Measurements from ENCODE around the gene CLCN6.

The CLCN6 gene

GRCh38 chr1:11780380-11781147, 25.4 kb upstream of the CLCN6 start:
- no peak for DNase-seq

GRCh38 chr1:11781297-11781696, 24.7 kb upstream of the CLCN6 start:
- DNase-seq = no peak

GRCh38 chr1:11782127-11782708, 23.8 kb upstream of the CLCN6 start:
- DNase-seq = no peak

DNA sequence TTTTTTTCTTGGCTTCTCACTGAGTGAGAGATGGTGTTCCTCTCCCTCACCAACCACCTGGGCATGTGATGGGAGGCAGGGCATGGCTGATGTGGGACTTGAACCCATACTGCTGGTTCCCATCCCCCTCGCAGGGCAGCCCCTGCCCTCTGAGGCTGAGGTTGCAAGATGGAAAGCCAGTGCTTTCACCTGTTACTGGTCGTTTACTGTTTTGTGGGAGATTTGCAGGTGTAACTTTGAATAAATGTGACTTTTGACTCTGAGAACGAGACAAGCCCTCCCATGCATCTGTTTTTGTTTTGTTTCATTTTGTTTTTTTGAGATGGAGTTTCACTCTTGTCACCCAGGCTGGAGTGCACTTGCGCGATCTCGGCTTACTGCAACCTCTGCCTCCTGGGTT, 22.4 kb upstream of the CLCN6 start:
- no peak for DNase-seq

- no peak for DNase-seq
These were observed 21.6 kb upstream of the CLCN6 start for GRCh38 chr1:11784256-11784992.

- DNase-seq = no peak
These were observed 20.8 kb upstream of the CLCN6 start for GRCh38 chr1:11784993-11785769.

GRCh38 chr1:11786168-11786567, 19.8 kb upstream of the CLCN6 start:
- DNase-seq = no peak

- no peak for DNase-seq
These were observed 18.7 kb upstream of the CLCN6 start for GRCh38 chr1:11787251-11787803.

GRCh38 chr1:11787804-11788436, 18.1 kb upstream of the CLCN6 start:
- no peak for DNase-seq

DNA sequence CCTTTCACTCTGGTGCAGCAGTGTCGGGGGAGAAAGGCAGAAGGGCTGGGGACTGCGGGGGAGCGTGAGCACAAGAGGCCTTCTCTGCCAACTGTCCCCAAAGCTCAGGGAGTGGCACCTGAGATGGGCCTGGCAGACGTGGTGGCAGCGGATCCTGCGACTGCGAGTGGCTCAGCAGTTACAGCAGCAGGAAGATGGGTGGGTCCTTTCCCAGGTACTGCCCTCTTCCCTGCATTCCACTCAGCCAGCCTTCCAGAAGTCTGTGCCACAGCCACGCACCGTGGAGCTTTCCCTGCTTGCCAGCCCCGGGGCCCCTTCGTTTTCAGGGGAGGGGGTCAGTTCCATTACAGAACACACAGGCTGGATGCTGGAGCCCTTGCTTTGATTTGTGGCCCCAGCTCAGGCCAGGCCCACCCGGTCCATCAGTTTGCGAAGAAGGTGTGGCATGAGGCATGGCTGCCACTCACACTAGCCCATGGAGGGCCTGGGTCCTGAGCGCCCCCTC, 17.4 kb upstream of the CLCN6 start:
- no peak for DNase-seq

GRCh38 chr1:11789126-11790067, 16.6 kb upstream of the CLCN6 start:
- DNase-seq = no peak

DNA sequence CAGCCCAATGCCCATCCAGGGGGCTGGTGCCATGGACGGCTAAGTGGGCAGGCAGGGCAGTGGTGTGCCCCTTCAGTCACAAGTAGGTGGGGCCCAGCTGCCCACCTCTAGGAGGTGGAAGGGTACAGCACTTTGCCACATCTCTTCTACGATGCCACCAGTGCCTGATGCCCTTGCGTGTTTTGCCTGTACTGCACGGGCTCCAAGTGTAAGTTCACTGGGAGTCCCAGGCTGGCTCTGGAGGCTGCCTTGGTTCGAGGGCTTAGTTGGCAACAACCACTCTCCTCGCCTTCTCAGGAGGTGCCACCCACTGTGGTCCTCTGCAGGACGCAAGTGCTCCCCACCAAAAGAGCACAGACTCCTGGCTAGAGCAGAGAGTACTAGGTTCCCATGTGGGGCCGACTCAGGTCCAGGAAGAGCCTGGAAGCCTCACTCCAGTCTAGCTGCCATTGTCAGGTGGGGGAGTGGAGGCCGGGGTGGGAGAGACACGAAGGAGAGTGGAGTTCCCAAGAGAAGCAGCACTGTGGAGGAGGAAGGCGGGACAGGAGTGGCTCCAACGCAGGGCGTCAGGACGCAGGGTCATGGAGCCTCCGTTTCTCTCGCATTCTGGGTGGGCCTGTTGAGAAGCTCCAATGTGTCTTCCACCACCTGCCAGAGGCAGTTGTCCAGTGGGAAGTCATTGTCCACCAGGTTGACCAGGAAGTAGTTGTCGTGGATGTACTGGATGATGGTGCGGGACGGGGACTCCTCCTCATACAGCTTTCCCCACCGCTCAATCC, 15.7 kb upstream of the CLCN6 start:
- no peak for DNase-seq

DNA sequence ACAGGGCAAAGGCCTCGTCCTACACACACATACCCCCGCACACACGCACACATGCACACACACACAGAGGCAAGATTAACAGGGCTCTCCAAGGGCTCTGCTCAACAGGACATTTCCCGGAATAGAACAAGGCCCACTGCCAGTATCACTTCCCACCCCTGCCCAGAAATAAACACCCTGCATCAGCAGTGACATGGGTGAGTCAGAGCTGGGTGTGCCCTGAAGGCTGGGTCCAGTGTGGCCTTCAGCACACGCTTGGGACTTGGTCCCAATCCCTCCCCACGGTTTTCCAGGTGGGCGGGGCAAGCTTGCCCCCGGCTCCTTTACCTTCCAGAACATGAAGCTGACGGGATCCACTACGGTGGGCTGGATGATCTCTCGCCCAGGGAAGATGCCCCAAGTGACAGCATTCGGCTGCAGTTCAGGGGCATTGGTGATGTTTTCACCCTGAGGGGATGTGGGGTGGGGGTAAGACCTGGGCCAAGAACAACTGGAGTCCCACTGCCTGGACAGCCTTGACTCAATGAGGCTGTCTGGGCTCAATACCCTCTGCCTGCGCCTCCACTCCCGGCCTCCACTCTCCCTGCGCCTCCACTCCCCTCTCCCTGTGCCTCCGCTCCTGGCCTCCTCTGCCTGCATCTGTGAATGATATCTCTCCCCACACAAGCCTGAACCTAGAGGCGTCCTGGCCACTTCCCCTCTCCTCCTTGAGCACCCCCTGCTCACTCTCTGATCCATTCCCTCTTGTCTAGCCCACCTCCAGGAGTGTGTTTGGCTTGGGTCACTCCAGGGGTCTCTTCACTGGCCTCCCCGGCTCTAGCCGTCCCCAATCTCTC, 14.9 kb upstream of the CLCN6 start:
- DNase-seq = no peak

DNA sequence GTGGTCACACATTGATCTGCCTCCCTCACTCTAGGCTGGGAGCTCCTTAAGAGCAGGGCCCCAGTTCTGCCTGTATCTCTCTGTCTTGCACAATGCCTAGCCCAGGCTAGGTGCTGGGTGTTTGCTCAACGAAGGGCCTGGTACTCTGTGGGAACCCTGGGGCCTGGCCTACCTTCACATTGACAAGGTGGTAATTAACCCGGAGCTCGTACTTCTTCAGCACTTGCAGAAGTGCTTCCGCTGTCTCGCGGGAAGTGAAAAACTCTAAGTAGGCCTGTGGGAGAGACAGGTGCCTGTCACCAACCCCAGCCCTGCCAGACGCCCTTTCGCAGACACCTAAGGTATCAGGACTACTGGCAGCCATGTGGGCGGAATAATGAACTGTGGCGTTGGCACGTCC, 13.9 kb upstream of the CLCN6 start:
- DNase-seq = no peak

DNA sequence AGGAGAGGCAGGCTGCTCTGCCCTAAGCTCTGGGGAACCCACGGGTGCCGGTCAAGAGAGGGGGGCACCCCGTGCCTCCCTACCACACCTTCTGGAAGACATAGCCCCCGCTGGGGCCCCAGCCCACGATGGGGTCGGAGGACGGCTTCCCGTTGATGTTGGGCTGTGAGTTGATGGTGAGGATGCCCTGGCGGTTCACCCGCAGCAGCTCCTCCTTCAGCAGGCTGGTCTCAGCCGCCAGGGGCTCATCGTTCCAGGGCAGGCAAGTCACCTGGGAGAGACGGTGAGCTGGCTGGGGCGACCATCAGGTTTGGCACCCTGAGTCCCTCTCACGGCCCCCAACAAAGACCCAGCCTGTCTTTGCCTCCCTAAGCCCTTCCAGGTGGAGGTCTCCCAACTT, 12.2 kb upstream of the CLCN6 start:
- no peak for DNase-seq

DNA sequence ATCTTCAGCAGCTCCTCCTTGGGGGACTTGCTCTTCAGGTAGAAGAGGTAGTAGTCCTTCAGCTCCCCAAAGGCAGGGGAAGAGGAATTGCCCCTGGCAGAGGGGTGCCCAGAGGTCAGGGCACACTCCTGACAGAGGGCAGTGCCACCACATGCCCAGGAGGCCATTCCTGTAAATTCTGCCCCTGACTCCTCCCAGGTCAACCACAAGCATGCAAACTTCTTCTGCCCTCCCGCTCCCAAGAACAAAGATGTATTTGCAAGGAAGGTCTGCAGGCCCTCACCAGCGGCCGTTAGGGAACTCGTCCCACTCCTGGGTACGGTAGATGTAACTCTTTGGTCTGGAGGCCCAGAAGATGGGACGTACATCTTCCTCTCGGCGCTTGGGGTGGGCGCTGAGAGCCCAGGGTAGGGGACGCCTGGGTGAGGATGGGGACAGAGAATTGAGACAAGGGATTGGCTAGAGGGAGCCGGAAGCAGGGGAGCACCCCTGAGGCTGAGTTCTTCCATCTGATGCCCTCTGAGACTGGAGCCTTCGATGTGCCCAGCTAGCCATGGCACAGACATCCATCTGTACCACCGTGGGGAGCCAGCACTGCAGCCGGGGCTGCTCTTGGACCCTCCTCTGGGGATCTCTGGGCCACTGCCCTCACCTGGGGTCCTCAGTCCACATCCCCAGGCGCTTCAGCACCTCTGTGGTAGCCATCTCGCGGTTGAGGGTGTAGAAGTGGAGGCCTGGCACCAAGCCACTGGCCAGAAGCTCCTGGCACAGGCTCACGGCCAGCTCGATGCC, 11.3 kb upstream of the CLCN6 start:
- DNase-seq = no peak

GRCh38 chr1:11795238-11795890, 10.6 kb upstream of the CLCN6 start:
- DNase-seq = no peak
